Fibroblast of skin of abdomen (primary cell): ENCODE data around the gene TTC7B.

Experiments
- DNase-seq: peaks from one replicate; pipeline ENCODE4 v3.0.0-alpha.2; 2013

The TTC7B gene

DNA sequence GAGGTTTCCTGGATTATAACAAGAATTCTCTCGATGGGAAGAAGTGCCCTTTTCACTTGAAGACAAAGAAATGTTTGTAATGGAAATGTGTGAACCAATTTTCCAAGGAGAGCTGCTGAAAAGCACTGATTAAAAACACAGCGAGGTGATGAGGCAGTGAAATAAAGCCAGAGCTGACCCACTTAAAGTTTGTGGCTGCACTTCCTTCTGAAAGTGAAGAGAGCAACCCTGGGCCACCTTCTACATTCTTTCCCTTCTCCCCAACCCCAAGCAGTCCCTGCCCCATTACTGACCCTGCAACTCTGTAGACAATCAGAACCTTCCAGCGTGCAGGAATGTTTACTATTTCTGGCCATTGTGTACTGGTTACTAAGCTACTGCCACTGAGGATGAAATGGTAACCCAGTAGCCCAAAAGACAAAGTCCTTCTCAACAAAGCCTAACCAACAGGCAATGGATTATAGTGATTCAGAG is 173.9 kb downstream of the TTC7B start:
- no peak for DNase-seq

DNA sequence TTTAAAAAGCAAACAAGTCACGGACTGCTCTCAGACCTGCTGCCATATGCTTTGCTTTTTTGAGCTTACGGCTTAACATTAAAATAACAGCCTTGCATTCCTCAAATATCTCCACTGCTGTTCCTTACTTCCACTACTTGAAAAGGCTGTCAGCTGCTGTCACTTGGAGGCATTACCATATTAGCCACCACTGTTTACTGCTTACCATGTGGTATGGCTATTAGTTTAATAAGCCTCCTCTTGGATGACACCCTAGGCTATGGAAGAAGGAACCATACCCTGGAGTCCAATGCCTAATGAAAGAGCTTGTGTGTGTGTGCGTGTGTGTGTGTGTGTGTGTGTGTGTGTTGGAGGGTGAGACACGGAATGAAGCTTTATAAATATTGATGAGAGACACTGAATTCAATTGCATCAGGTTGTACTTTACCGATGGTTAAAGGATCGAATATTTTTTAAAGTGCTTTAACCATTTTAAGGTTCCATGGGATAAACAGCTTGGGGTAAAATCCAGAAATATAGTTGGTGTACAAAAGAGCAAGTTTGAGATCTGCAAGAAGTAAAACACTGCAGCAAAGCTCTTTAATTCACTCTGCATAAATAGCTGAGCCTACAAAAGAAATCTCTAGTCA is 174.5 kb downstream of the TTC7B start:
- DNase-seq = no peak

DNA sequence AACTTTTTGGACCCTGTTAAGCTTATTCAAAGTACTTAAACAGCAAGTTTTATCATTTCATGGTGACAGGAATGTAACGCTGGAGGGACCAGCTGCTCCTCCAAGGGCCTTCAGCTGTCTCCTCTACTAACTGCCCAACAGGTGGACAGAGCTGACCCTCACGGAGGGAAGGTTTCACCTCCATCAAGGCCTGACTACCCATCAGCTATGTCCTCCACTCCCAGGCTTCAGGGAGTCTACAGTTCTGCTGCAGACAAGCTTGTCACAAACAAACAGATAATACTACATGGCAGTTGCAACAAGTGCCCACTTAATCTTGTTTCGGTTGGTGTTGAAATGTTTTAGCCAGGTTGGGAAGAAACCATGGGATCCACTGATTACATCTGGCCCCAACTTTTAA is 175.1 kb downstream of the TTC7B start:
- no peak for DNase-seq

DNA sequence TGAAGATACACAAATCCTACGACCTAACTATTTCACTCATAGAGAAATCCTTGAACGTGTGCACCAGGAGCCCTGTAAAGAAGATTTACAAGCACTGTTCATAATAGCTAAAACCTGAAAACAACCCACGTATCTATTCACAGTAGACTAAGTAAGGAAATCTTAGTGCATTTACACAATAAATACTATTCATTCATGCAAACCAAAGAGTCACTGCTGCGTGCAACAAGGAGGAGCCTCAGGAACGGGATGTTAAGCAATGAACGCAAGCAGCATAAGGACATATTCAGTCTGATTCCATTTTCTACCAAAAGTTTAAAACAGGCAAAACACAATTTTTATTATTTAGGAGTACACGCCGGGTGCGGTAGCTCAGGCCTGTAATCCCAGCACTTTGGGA is 176.6 kb downstream of the TTC7B start:
- DNase-seq = no peak

DNA sequence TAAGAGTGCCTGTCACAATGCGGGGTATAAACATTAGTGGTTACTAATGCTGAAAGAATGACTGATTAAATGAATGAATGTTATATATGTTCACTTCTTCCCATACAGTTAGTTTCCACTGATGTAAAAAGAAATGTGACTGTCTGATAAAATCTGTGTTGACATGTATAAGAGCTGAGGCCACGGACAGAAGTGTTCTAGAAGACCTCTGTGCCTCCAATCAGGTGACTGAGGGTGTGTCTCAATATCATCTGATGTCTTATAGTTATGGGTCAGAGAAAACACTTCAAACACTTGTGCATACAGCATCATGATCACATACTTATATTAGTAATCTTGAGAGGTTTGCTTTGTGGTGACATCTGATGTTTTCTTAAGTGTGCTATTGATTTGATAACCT is 183.4 kb downstream of the TTC7B start:
- DNase-seq = no peak

DNA sequence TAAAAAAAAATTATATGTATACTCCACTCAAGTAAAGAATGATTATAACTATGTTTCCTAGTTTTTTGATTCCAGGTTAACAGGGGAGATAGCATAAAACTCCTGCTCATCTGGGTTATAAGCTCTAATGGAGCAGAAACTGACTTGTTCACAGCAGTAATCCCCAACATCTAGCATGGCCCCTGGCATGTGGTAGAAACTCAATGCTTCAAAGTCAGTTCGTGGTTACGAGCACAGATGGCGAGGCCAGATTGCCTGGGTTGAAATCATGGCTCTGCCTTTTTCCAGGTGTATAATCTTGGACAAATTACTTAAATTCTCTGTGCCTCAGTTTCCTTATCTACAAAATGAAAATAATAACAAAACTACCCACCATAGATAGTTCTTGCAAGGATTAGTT is 183.8 kb downstream of the TTC7B start:
- DNase-seq = no peak

DNA sequence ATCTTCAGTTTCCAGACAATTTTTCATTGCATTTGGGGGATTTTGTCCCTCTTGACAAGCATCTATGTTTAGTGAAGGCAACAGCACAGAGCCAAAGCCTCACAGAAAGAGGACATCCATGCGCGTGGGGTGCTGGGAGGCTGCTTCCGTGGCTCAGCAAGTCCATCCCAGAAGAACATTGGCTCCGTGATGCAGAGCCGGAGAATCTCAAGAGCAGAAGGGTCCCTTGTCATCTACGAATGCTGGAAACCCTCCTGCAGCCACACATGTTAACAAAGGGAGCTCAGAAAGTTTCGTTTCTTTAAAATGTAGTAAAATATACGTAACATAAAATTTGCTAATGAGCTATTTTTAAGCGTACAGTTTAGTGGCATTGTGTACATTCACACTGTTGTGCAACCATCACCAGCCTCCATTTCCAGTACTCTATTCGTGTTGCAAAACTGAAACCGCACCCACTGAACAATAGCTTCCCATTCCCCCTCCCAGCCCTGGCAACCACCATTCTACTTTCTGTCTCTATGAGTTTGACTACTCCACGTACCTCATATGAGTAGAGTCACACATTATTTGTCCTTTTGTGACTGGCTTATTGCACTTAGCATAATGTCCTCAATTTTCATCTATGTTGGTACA is 185.9 kb downstream of the TTC7B start:
- DNase-seq = no peak

DNA sequence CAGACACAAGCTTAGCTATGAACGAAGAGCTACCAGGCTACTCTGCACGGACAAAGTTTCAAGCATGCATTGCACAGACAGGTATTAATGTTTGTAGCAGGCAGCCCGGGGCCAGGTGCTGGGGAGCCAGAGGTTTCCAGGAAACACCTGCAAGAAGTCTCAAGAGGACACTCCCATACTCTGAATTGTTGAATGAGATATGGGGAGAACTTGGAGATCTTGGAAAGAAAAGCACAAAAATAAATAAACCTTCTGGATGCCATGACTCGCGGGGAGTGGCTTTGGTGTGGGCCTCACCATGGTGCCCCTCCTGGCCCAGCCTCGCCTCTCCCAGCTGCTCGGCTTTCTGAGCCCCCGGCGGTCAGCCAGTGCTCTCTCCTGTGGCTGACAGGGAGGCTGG is 186.8 kb downstream of the TTC7B start:
- no peak for DNase-seq

DNA sequence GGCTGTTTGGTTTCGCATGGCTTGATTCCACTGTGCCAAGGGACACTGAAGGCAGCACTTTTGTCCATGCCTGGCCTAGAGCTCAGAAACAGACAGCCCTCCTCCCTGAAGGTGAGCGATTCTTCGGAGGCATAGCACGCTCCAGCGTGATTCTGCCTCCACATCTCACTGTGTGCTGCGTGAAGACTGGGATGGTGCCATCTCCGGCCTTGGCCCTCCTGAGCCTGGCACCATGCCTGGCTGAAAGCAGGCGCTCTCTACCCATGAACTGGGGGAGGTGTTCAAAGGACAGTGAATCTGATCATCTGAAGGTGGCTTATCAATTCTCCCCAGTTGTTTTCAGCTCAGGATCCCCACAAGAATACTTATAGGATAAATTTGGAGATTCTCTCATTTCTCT is 187.4 kb downstream of the TTC7B start:
- no peak for DNase-seq

- DNase-seq = no peak
Measured at GRCh38 chr14:90627478-90627877, 188.8 kb downstream of the TTC7B start.

GRCh38 chr14:90626550-90626949 is 189.7 kb downstream of the TTC7B start:
- no peak for DNase-seq

DNA sequence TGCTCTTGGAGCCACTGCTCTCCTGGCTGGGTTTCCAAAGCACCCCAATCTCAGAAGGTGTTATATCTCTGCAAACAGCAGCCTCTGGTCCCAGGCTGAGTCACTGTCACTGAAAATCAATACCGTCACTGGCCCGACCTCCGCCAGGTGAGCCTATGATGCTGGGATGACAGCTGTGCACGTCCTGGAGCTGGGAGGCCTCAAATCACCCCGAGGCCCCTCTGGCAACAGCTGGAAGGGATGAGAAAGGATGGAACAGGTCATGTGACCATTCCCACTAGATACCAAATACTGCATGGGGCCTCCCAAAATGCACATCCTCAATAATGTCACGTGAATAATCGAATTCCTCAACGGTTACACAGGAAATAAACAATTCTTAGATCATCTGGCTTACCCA is 190.8 kb downstream of the TTC7B start:
- DNase-seq = no peak

GRCh38 chr14:90624732-90625400 is 191.4 kb downstream of the TTC7B start:
- peak; percentile 29 for DNase-seq

DNA sequence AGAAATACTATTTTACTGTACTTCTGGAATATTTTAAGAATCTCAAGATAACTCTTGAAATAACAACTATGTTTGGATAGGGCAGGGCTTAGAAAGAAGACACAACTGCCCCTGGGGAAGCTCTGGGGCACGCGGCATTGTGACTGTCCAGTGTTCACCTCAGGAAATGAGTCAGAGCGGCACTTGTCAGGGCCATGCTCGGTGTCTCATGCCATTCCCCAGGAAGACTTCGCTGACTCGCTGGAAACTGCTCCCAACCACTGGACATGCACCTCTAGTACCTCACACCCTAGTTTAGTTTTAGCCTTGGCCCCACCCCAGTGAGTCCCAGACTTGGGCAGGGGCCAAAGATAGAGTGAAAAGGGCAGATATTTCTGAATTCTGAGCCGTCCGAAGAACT is 192.0 kb downstream of the TTC7B start:
- peak; percentile 16 for DNase-seq

DNA sequence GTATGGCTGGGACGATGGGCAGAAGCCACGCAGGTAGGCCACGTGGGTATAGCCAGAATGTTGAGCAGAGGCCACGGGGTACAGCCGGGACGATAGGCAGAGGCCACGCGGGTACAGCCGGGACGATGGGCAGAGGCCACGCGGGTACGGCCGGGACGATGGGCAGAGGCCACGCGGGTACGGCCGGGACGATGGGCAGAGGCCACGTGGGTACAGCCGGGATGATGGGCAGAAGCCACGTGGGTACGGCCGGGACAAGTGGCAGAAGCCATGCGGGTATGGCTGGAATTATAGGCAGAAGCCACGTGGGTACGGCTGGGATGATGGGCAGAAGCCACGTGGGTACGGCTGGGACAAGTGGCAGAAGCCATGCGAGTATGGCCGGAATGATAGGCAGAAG is 195.0 kb downstream of the TTC7B start:
- no peak for DNase-seq

- DNase-seq = no peak
Measured at GRCh38 chr14:90620568-90621077, 195.6 kb downstream of the TTC7B start.

DNA sequence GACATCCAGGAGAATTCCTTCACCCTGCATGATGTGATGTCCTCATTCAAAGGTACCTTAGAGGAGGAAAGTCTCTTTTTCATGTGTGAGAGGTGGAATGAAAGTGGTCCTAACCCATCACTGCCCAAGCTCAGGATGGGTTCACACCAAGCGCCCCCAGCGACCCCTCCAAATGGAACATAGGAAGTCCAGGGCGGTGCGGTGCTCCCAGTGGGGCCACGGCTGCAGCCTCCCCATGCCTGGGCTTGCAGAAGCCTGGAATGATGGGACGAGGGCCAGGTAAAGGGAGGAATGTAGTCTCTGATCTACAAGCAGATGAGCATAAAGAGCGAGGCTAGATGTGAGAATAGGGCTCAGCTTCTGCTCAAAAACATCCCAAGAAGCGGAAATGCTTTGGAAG is 196.3 kb downstream of the TTC7B start:
- no peak for DNase-seq

DNA sequence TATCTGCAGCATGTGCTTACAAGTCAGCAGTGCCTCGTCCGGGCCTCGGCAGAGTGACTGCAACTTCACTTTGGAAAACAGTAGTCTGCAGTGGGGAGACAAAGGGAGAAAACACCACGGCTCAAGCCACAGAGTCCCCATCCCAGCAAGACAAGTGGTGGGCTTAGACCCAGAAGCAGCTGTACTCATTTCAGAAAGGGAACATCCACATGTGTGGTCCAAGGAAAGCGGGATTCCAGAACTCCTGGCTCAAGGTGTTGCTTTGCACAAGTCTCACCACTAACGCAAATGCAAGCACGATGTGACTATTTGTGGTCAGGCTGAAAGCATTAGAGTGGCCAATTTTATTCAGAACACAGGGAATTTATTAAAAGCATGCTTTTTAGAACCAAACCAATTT is 198.3 kb downstream of the TTC7B start:
- no peak for DNase-seq

GRCh38 chr14:90616881-90617280 is 199.3 kb downstream of the TTC7B start:
- DNase-seq = no peak

GRCh38 chr14:90616313-90616712 is 199.9 kb downstream of the TTC7B start:
- no peak for DNase-seq

DNA sequence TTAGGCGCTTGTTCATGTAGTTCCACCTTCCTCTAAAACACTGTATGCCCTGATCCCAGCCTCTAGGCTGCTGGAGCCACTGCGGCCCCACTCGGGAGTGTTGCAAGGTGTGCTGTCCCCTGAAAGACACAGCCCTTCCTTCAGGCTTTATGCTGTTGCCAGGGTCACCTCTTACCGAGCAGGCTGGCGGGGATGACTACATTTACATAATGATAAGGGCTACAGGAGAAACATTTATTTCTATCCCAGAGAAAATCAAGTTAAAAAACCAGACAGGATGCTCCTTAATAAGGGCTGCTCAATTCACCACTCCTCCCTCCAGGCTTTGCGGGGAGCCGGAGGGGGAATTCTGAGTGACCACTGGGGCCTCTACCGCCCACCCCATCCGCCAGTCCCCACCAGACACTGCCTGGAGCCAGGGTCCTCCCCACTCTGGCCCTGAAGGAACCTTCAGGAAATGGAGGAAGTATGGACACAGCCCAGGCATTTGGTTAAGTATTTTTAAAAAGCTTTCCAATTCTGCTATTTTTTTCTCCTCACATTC is 200.6 kb downstream of the TTC7B start:
- DNase-seq = no peak

DNA sequence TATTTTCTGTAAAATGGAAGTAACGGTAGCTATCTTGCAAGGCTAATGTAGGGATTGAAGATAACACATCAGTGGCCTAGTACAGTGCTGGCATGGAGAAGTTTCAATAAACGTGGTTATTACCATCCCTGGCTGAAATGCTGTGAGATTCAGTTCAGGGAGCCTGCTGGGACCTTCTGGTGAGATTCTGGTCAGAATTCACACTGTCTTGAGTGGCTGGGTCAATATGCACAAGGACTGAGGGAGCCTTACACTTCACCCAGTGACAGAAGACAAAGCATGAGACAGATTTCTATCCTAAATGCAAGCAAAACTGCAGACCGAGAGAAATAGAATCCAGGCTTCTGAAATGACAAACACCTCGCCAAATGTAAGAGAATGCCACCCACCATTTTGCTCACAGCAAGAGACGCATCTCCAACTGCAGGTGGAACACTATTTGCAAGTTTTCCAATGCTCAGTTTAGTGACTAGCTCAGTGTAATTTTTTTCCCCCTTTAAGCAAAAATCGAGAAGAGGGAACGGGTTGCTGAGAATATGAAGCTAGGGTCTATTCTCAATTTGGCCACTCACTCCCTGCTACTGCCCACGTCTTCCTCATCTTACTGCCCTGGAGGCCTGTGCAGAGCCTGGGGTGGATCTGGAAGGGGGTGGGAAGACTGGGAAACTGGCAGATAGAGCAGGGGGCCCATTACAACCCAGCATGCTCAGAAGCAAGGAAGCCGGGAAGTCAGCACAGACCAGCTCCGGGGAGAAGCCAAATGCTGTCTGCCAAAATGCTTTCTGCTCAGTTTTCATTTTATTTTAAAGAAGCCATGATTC is 201.3 kb downstream of the TTC7B start:
- no peak for DNase-seq

GRCh38 chr14:90613997-90614396 is 202.2 kb downstream of the TTC7B start:
- no peak for DNase-seq
